Astrocyte of the cerebellum (primary cell): ENCODE data around the gene DMAC2.

Experiments used
- DNase-seq: peaks from one replicate; pipeline ENCODE4 v3.0.0-alpha.2; 2011; ENCODE audit warnings: low read depth
- H3K4me3 ChIP-seq: 2 replicates; pipeline ENCODE4 v1.5.1; 2011; ENCODE audit warnings: mild to moderate bottlenecking, low read depth, low read length, moderate library complexity
- in situ Hi-C: cut with HindIII; loops from 2 replicates; pipeline ENCODE4 v1.10.0; 2017; ENCODE audit warnings: low sequenced_read_pairs
- TF ChIP-seq, protein P1 (sequence below): IDR thresholded peaks from 2 replicates; pipeline ENCODE4 v1.5.1; 2012; ENCODE audit warnings: low read length, low read depth, moderate library complexity, mild to moderate bottlenecking; ENCODE audit errors: missing control alignments

Gene DMAC2

GRCh38 chr19:41421314-41421713 lies 18.4 kb downstream of the DMAC2 start:
- TF ChIP-seq, protein P1, sequence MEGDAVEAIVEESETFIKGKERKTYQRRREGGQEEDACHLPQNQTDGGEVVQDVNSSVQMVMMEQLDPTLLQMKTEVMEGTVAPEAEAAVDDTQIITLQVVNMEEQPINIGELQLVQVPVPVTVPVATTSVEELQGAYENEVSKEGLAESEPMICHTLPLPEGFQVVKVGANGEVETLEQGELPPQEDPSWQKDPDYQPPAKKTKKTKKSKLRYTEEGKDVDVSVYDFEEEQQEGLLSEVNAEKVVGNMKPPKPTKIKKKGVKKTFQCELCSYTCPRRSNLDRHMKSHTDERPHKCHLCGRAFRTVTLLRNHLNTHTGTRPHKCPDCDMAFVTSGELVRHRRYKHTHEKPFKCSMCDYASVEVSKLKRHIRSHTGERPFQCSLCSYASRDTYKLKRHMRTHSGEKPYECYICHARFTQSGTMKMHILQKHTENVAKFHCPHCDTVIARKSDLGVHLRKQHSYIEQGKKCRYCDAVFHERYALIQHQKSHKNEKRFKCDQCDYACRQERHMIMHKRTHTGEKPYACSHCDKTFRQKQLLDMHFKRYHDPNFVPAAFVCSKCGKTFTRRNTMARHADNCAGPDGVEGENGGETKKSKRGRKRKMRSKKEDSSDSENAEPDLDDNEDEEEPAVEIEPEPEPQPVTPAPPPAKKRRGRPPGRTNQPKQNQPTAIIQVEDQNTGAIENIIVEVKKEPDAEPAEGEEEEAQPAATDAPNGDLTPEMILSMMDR, result no peak
- H3K4me3 ChIP-seq, result no peak overlapping the region
- in situ Hi-C loops, result no loop called here
- DNase-seq, result no peak

DNA sequence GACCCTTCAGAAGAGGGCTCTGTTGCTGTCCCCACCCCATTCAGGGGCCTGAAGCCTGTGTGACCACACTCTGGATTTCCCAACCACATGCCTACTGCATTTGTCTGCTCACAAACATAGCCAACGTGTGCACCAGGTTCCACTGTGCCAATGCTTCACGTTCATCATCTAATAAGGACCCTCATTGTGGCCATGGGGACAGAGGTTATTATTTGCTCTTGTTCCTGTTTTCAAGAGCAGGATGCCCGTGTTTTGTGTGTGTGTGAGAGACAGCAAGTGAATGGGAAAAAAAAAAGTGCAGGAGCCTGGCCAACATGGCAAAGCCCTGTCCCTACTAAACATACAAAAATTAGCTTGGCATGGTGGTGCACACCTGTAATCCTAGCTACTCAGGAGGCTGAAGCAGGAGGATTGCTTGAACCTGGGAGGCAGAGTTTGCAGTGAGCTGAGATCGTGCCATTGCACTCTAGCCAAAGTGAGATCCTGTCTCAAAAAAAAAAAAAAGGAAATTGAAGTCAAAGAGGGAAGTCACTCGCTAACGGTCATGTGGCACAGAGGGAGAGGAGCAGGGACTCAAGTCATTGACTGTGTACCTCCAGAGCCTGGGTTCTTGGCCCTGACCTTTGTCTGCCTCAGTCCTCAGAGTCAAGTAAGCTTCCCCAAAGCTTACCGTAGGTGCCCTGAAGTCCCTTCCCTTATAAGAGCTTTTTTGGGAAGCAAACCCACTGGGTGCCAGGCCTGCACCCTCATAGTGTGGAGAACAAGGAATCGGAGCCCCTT lies 19.4 kb downstream of the DMAC2 start:
- in situ Hi-C loops, result no loop called here
- H3K4me3 ChIP-seq, result no peak overlapping the region
- TF ChIP-seq, protein P1, result no peak
- no peak for DNase-seq

DNA sequence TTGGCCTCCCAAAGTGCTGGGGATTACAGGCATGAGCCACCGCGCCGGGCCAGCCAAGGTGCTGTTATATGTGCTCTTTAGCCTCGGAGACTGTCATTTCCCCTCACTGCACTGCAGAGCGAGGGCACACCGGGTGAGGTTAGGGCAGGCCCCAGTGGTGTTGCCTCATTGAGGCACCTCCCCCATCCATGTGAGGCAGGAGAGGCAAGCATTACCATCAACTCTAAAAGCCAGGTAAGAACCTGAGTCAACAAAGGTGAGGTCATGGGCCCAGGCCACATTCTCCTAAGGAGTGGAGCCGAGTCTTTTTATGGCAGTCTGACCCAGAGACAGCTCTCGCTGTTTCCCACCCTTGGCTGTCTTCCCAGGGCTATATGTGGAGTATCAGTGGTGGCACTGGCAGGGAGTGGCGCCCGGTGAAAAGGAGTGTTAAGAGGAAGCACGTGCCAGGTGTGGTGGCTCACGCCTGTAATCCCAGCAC lies 23.5 kb downstream of the DMAC2 start:
- H3K4me3 ChIP-seq, result no peak overlapping the region
- DNase-seq, result no peak
- in situ Hi-C loops, result no loop called here
- TF ChIP-seq, protein P1, result no peak

DNA sequence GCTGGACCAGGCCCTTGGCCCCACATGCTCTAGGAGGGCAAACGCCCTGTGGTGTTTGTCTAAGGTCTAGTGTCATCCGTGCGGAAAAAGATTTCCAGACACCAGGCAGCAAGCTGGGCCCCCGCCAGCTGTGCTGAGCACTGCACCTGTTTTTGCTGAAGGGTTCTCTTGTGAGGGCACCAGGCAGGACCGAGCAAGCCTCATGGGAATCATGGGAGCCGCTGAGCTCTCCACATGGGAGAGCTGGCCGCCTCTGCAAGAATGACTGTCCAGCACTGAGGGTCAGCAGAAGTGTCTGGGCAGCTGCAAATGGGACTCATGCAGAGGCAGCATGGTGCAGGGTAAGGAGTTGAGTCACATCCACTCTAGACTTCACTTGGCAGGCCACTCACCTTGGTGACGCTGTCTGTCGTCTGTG lies 24.5 kb downstream of the DMAC2 start:
- H3K4me3 ChIP-seq, result no peak overlapping the region
- in situ Hi-C loops, result no loop called here
- TF ChIP-seq, protein P1, result no peak
- DNase-seq, result no peak

- in situ Hi-C loops, result no loop called here
- H3K4me3 ChIP-seq, result no peak overlapping the region
- TF ChIP-seq, protein P1, result no peak
- DNase-seq, result no peak
Observed at GRCh38 chr19:41414461-41414860, 25.3 kb downstream of the DMAC2 start.

DNA sequence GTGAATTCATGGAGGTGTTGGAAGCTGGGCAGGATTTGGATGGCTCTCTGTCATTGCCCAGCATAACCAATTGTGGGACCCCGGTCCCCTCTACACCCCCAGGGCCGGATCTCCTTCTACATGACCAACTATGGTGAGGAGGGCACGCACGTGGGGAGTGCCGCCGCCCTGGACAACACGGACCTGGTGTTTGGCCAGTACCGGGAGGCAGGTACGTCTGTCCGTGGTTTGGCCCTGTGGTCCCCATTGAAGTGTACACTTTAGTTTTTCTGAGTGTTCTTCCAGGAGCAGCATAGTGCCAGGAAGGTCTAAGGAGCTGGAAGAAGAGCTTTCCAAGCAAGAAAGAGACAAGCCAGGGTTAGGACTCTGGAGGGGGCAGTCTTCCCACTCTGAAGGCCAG lies 25.8 kb downstream of the DMAC2 start:
- H3K4me3 ChIP-seq, result no peak overlapping the region
- TF ChIP-seq, protein P1, result no peak
- in situ Hi-C loops, result no loop called here
- no peak for DNase-seq
